DOHH2 (cell line): ENCODE results near the gene INTS12.

Experiments used
- CTCF ChIP-seq: fragments of 200-600 bp; sonication (generic); IDR thresholded peaks from one replicate; pipeline ENCODE4 v1.5.1; 2014; ENCODE audit warnings: antibody characterized with exemption, mild to moderate bottlenecking, low read depth, low read length; ENCODE audit not compliant: poor library complexity, severe bottlenecking
- EZH2phosphoT487 ChIP-seq: fragments of 200-600 bp; sonication (generic); IDR thresholded peaks from 2 replicates; pipeline ENCODE4 v1.6.1; 2017; ENCODE audit warnings: borderline replicate concordance, mild to moderate bottlenecking, antibody characterized with exemption, low read length, moderate library complexity, mixed read lengths

- no peak for TF ChIP-seq CTCF
- no peak for TF ChIP-seq EZH2phosphoT487
These were observed 37.8 kb downstream of the INTS12 start for GRCh38 chr4:105670684-105671083.
